PC-3 (cell line): Measurements from ENCODE around the gene MPHOSPH9. TPM values are rescaled to one million over a fixed set of nuclear protein-coding genes. Genes with fewer than 3 reads are reported as not detected.

Experiments used
- ATAC-seq: fragments of 200-7000 bp; cut with Tn5 transposase; 2 replicates; pipeline ENCODE4 v1.9.1; 2020; ENCODE audit warnings: mild to moderate bottlenecking, moderate library complexity
- BruUV-seq: library from RNA; stranded (reverse); fragments of 400-500 nt; replicated peaks from 2 replicates; lab custom pipeline; 2021; lab: Mats Ljungman, UMichigan
- CTCF ChIA-PET: fragments of 300-600 bp; sonication (Branson Sonifier 250); formaldehyde crosslinking; loops from one replicate; lab custom pipeline; 2022; ENCODE audit warnings: antibody characterized with exemption; lab: Charles Lee
- POLR2A ChIA-PET: fragments of 300-600 bp; sonication (Branson Sonifier 250); formaldehyde crosslinking; loops from one replicate; lab custom pipeline; 2022; ENCODE audit warnings: antibody characterized with exemption; ENCODE audit not compliant: unreplicated experiment; lab: Charles Lee
- DNase-seq: peaks from one replicate; pipeline ENCODE4 v3.0.0-alpha.2; 2015
- H2AFZ ChIP-seq: fragments of 300-600 bp; sonication (generic); 2 replicates; pipeline ENCODE4 v1.6.0; 2016; ENCODE audit warnings: antibody characterized with exemption, low read length
- H3F3A ChIP-seq: fragments of 300-600 bp; sonication (generic); one replicate; pipeline ENCODE4 v1.6.0; 2017; ENCODE audit warnings: antibody characterized with exemption, low read length, control low read depth, mild to moderate bottlenecking; ENCODE audit not compliant: unreplicated experiment
- H3K27ac ChIP-seq: fragments of 300-600 bp; sonication (generic); 2 replicates; pipeline ENCODE4 v1.5.1; 2016; ENCODE audit warnings: mild to moderate bottlenecking, low read length
- H3K27me3 ChIP-seq: fragments of 300-600 bp; sonication (generic); 2 replicates; pipeline ENCODE4 v1.6.1; 2016; ENCODE audit warnings: low read length, mixed read lengths
- H3K36me3 ChIP-seq: fragments of 300-600 bp; sonication (generic); 2 replicates; pipeline ENCODE4 v1.6.1; 2016; ENCODE audit warnings: low read depth, mixed run types, low read length, mixed read lengths
- H3K4me1 ChIP-seq: fragments of 300-600 bp; sonication (generic); 2 replicates; pipeline ENCODE4 v1.5.1; 2016; ENCODE audit warnings: low read length; ENCODE audit not compliant: insufficient read depth
- H3K4me2 ChIP-seq: fragments of 300-600 bp; sonication (generic); 2 replicates; pipeline ENCODE4 v1.6.0; 2016; ENCODE audit warnings: low read length
- H3K4me3 ChIP-seq: fragments of 300-600 bp; sonication (generic); 2 replicates; pipeline ENCODE4 v1.5.1; 2016; ENCODE audit warnings: mild to moderate bottlenecking, low read length, mixed read lengths
- H3K79me2 ChIP-seq: fragments of 300-600 bp; sonication (generic); 2 replicates; pipeline ENCODE4 v1.6.1; 2017; ENCODE audit warnings: low read length, mixed read lengths
- H3K9ac ChIP-seq: fragments of 300-600 bp; sonication (generic); 2 replicates; pipeline ENCODE4 v1.6.0; 2016; ENCODE audit warnings: mild to moderate bottlenecking, low read length
- H3K9me2 ChIP-seq: fragments of 300-600 bp; sonication (generic); replicated peaks from 2 replicates; pipeline ENCODE4 v1.6.1; 2016; ENCODE audit warnings: mixed run types, low read length, mixed read lengths
- H3K9me3 ChIP-seq: fragments of 300-600 bp; sonication (generic); 2 replicates; pipeline ENCODE4 v1.6.1; 2016; ENCODE audit warnings: low read length, mixed read lengths
- H4K20me1 ChIP-seq: fragments of 300-600 bp; sonication (generic); 2 replicates; pipeline ENCODE4 v1.6.1; 2016; ENCODE audit warnings: low read length, mixed read lengths
- CTCF ChIP-seq: fragments of 300-600 bp; sonication (generic); conservative IDR thresholded peaks from 2 replicates; pipeline ENCODE4 v1.5.1; 2017; ENCODE audit warnings: antibody characterized with exemption, low read depth, mild to moderate bottlenecking, low read length
- EZH2 ChIP-seq: fragments of 300-600 bp; sonication (generic); IDR thresholded peaks from one replicate; pipeline ENCODE4 v1.6.1; 2017; ENCODE audit warnings: antibody characterized with exemption, mild to moderate bottlenecking, low read length; ENCODE audit not compliant: unreplicated experiment
- EZH2phosphoT487 ChIP-seq: fragments of 300-600 bp; sonication (generic); IDR thresholded peaks from 2 replicates; pipeline ENCODE4 v1.6.1; 2018; ENCODE audit warnings: mild to moderate bottlenecking, antibody characterized with exemption, low read length, borderline replicate concordance
- intact Hi-C: fragments of 100-400 bp; cut with micrococcal nuclease; formaldehyde crosslinking; loops from 2 replicates; pipeline ENCODE4 v1.9.0; 2023
- total RNA-seq: library from RNA; depleted of rRNA; stranded (reverse); fragments of >200 nt; gene quantifications from 2 replicates; pipeline ENCODE4 v1.2.3, GENCODE V29; 2014

MPHOSPH9 gene
- total RNA-seq, 1 experiment from 2014 or later, result 42.5 TPM

- intact Hi-C loops, result no loop called here
- no TSS peak for BruUV-seq
These were observed 25.7 kb upstream of the MPHOSPH9 start for GRCh38 chr12:123258593-123258992.

GRCh38 chr12:123254853-123255446 is 22.0 kb upstream of the MPHOSPH9 start:
- H3K79me2 ChIP-seq, result peaks cover 35% of the 10 kb centered on the region
- intact Hi-C loops, result no loop called here
- no peak overlapping the region for H3K27ac ChIP-seq
- H3K9ac ChIP-seq, result no peak overlapping the region
- TF ChIP-seq EZH2phosphoT487 (no peak), EZH2 (no peak), CTCF (no peak)
- H3K4me1 ChIP-seq, result peaks cover 21% of the 10 kb centered on the region
- H3K27me3 ChIP-seq, result no peaks in the 10 kb centered on the region
- H3K9me3 ChIP-seq, result no peaks in the 10 kb centered on the region
- no peak overlapping the region for H3K4me2 ChIP-seq
- peaks cover 34% of the 10 kb centered on the region for H3K36me3 ChIP-seq
- CTCF ChIA-PET, result no interaction called here
- ATAC-seq (no peak), DNase-seq (no peak)
- POLR2A ChIA-PET, result no interaction called here
- H3K4me3 ChIP-seq, result no peak overlapping the region
- BruUV-seq, result no TSS peak
- no peaks in the 10 kb centered on the region for H4K20me1 ChIP-seq
- H3K9me2 ChIP-seq, result no peaks in the 10 kb centered on the region
- H2AFZ ChIP-seq, result no peak overlapping the region
- peaks cover 3% of the 10 kb centered on the region for H3F3A ChIP-seq

More at GRCh38 chr12:123258593-123258992, 25.7 kb upstream of the MPHOSPH9 start:
- DNase-seq (no peak), ATAC-seq (no peak)
- Histone ChIP-seq H3K36me3 (peaks cover 59% of the 10 kb centered on the region), H3F3A (no peaks in the 10 kb centered on the region), H4K20me1 (no peaks in the 10 kb centered on the region), H2AFZ (no peak overlapping the region), H3K27ac (no peak overlapping the region), H3K4me1 (no peaks in the 10 kb centered on the region), H3K9me3 (no peaks in the 10 kb centered on the region), H3K27me3 (no peaks in the 10 kb centered on the region), H3K79me2 (peaks cover 2% of the 10 kb centered on the region), H3K9me2 (no peaks in the 10 kb centered on the region), H3K4me2 (no peak overlapping the region), H3K9ac (no peak overlapping the region), H3K4me3 (no peak overlapping the region)
- no peak for TF ChIP-seq CTCF
- no peak for TF ChIP-seq EZH2
- TF ChIP-seq EZH2phosphoT487, result no peak
- CTCF ChIA-PET, result interaction anchor here (0.8 kb wide), 1 partner anchor 107 kb away, joined by 8 read pairs; no protein-coding TSS in a partner anchor
- POLR2A ChIA-PET, result interaction anchor here (0.7 kb wide), 1 partner anchor 285 kb away, joined by 3 read pairs; no protein-coding TSS in a partner anchor
